ENCODE data around the gene HSD11B2. TPM values are rescaled to one million over a fixed set of nuclear protein-coding genes. Genes with fewer than 3 reads are reported as not detected.
A peak's percentile ranks its signal among the peaks of the same experiment; 100 is the strongest.

HSD11B2 gene
- total and polyA plus RNA-seq, 4 donors, result 0.51 to 6.7 (median 2.2) TPM

GRCh38 chr16:67429799-67430503 lies 970 bp upstream of the HSD11B2 start:
- Histone ChIP-seq H3K9me3 (ENCODE audit: control insufficient read depth in 4 of 4, low read length in 3 of 4) (no peaks in the 10 kb centered on the region), H3K4me3 (ENCODE audit: low read depth in 1 of 3, low read length in 3 of 3) (peak overlapping the region in 2 of 3 donors; percentile 39 to 53), H3K4me1 (ENCODE audit: control insufficient read depth in 4 of 4, insufficient read depth in 4 of 4, low read length in 3 of 4) (peaks cover 13 to 42% (median 38%) of the 10 kb centered on the region in 4 donors), H3K36me3 (ENCODE audit: control insufficient read depth in 4 of 4, insufficient read depth in 3 of 4, low read depth in 1 of 4, low read length in 3 of 4) (no peaks in the 10 kb centered on the region), H3K27me3 (ENCODE audit: control insufficient read depth in 4 of 4, insufficient read depth in 4 of 4, low read length in 3 of 4) (peaks cover 0 to 4% (median 0%) of the 10 kb centered on the region in 4 donors), H3K9ac (ENCODE audit: low read depth in 1 of 2, low read length in 2 of 2) (no peak overlapping the region), H3K27ac (ENCODE audit: low read depth in 1 of 2, low read length in 2 of 2) (peak overlapping the region; percentile 64 to 80)
- no peak for DNase-seq (ENCODE audit: low spot score)
- TF ChIP-seq CTCF (IDR thresholded peaks at IDR 0.05; ENCODE audit: low read depth, low read length, missing input control) (no peak), HNF4G (IDR thresholded peaks at IDR 0.05) (no peak), MAX (IDR thresholded peaks at IDR 0.05) (no peak), FOXA1 (IDR thresholded peaks at IDR 0.05) (no peak), RXRA (IDR thresholded peaks at IDR 0.05) (no peak), REST (IDR thresholded peaks at IDR 0.05) (no peak), FOXA2 (IDR thresholded peaks at IDR 0.05) (no peak), EGR1 (IDR thresholded peaks at IDR 0.05; ENCODE audit: low read depth in 2 of 2) (no peak), TAF1 (conservative IDR thresholded peaks at IDR 0.05) (no peak), ATF3 (IDR thresholded peaks at IDR 0.05) (no peak), HNF4A (conservative IDR thresholded peaks at IDR 0.05) (no peak), SP1 (IDR thresholded peaks at IDR 0.05) (no peak), ZBTB33 (IDR thresholded peaks at IDR 0.05) (no peak), YY1 (IDR thresholded peaks at IDR 0.05) (no peak), JUND (IDR thresholded peaks at IDR 0.05) (no peak), GABPA (IDR thresholded peaks at IDR 0.05 in 1 of 2, conservative IDR thresholded peaks at IDR 0.05 in 1 of 2) (no peak), NR2F2 (IDR thresholded peaks at IDR 0.05) (no peak), RAD21 (IDR thresholded peaks at IDR 0.05) (no peak)
- WGBS, result 31% methylated on average over 13 of the region's 13 CpGs
